ENCODE data around the gene GLT6D1.

The GLT6D1 gene

GRCh38 chr9:135582966-135583687 lies 56.2 kb downstream of the GLT6D1 start:
- DNase-seq: no peak

DNA sequence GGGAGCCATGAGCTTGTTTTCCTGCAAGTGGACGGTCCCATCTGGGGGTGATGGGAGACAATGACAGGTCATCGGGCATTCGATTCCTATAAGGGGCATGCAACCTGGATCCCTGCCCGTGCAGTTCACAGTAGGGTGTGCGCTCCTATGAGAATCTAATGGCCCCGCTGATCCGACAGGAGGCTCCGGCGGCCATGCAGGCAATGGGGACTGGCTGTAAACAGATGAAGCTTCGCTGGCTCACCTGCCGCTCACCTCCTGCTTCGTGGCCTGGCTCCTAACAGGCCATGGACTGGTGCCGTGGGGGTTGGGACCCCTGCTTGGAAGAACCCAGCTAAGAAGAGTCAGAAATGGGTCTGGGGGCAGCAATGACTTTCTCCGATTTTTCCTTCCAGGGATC lies 56.8 kb downstream of the GLT6D1 start:
- DNase-seq: no peak

DNA sequence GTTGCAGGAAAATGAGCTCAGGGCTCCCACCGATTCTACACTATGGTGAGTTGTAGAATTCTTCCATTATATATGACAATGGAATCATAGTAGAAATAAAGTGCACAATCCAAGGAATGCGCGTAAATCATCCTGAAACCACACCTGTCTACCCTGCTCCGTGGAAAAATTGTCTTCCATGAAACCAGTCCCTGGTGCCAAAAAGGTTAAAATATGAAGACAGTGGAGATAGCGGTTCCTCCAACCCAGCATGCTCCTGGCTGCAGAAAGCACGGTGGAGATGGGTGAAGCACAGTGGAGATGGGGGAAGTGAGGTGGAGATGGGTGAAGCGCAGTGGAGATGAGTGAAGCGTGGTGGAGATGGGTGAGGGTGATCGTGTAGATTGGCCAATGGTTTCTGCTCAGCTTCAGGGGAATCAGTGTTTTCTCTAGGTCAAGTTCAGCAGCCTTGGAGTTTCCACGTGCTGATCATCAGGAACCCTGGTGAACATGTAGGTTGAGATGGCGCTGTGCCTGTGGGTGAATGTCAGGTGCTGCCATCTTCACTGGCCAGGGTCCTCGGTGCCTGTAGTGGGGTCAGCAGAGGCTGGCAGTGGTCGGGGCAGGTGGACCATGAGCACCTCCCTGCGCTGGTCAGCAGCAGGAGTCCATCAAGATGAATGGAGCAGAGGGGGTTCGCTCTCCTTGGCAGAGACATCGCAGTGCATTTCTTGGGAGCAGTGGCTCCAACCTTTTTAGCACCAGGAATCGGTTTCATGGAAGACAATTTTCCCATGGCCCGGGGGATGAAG lies 57.5 kb downstream of the GLT6D1 start:
- no peak for DNase-seq

DNA sequence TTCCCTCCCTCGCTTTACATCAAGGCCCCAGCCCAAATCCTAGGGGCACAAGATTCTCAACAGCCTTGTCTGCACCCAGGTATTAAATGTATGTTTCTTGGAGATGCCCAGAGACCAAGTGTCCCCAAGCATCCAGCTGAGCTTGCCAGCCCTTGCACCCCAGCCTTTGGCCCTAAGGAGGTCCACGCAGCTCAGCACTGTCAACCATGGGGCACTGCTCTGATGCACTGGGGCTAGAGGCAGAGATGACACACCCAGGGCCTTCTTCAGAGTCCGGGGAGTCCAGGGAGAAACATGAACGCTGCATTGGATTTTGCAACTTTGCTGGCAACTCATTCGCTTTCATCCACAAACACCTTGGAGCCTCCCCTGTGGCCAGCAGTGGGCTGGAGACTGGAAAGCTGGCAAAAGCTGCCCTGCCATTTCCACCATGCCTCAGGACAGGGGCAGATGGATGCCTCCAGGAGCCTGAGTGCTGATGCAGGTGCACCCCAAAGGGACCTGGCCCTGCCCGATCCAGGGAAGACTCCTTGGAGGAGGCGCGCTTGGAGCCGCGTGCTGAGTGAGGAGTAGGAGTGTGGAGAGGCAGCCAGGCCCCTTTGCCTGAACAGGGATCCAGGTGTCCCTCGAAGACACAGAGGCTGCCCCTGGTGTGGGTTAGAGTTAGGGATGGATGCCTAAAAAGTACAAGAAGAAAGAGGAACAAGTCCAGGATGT lies 58.5 kb downstream of the GLT6D1 start:
- DNase-seq: no peak

DNA sequence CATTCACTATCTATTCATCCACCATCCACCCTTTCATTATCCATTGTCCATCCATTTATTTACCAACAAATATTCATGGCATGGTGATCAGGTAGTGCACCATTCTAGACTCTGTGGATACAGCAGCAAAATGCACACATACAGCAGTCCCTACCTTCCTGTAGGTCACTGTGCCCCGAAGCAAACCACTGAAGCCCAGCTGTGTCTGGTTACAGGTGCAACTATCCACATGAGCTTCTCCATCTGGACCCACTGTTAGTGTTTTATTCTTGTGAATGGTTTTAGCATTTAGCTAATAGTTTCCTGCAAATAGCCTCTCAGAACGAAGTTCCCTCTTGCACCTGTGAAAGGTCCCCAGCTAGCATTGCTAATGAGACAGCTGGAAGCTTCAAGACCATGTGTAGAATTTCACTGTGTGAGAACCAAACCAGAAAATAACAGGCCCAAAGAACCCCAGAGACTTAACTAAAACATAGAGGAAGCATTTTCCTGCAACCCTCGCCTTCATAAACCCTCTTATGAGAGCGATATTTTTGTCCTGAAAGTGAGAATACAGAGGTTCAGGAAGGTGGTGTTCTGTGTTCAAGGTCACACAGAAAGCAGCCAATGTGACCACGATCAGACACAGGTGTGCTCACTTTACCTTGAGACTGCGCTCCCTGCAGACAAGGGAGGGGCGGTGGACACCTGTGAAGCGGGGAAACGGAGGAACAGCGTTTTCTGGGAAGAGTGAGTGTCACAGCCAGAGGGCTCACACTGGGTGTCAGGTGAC lies 59.3 kb downstream of the GLT6D1 start:
- no peak for DNase-seq

GRCh38 chr9:135579356-135579755 lies 60.0 kb downstream of the GLT6D1 start:
- no peak for DNase-seq

DNA sequence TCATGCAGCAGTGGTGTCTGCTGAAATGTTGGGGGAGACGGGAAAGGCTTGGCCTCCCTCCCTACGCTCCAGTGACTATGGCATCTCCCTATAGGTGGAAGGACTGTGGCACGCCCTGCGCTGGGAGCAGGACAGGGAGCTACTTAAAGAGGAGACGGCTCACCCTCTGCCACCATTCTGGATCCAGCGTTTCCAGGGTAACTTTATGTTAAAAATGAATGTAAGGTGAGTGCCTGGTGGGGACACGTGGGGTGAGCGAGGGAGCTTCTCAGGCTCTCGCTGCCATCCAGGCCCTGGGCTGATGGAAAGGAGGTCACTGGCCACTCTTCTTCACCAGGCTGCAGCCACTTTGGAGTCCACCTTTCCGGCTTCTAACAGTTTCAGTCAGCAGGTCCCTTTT lies 62.1 kb downstream of the GLT6D1 start:
- DNase-seq: no peak

DNA sequence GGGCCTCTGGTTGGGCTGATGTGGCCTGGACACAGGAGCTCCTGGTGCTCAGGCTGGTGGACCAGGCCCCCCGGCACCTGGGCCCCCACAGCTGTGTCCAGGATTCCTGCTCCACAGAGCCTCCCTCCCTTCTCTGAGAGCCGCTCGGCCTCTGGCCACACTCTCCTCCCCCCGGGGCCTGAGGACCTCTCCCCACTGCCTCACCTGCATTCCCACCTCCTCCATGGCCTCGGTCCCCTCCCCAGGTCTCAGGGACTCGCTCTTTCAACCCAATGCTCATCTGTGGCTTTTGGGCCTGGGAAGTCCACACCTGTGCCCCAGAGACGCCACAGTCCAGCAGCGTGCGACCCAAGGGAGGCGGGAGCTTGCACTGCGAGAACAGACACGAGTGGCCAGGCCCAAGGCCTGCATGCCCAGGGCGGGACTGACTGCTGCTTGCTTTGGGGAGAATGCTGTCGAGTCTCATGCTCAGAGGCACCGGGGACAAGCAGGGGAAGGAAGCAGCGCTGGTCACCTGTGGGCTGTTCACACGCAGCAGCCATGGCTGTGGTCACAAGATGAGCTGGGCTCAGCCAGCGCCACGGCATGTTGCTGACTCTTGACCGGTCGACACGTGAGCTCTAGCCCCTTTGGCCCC lies 63.2 kb downstream of the GLT6D1 start:
- no peak for DNase-seq

DNA sequence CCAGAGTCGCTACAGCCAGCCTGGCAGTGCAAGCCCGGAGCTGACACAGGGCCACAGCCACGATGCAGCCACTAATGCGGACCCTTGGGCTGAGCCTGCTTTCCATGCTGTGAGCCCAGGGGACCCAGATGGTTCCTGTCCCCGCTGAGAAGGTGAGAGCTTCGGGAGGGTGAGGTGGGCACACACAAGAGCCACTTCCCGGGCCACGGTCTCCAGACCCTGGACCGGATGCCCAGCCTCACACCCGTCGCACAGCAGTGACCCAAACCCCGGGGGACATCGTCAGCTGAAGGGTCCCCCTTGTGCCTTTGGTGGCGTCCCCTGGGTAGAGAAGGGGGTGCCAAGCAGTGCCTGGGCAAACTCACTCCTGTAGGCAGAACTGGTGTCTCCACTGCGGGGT lies 64.4 kb downstream of the GLT6D1 start:
- DNase-seq: no peak

- DNase-seq: no peak
Observed at GRCh38 chr9:135574331-135574730, 65.0 kb downstream of the GLT6D1 start.

All from T-helper 1 cell (primary cell).